ENCODE measurements around the gene CAPZB.

CAPZB gene

DNA sequence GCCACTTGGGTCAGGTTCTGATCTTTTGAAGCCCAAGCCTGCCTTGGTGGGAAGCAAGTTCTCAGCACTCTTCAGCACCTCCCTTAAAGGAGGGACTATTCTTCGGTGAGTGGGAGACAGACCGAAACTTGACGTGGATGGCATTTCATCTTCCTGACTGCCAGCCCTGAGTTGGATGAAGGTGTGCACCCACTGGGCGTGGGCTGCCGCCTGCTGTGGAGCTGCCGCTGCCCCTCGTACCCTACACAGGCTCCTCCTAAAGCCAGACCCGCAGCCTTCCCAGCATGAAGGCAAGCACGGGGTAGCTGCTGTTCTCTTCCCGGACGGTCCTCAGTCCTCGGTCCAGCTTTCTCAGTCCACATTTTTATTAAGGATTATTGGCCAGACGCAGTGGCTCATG lies 89.1 kb downstream of the CAPZB start:
- peaks cover 32% of the 10 kb centered on the region; the same call in 1 of the 2 replicates for H3K36me3 ChIP-seq (ENCODE audit: insufficient read depth, low read length)
- peaks cover 14% of the 10 kb centered on the region for H3K4me1 ChIP-seq (ENCODE audit: insufficient read depth, low read length, poor library complexity, severe bottlenecking)
- H3F3A ChIP-seq (ENCODE audit: low read depth), result peaks cover 8% of the 10 kb centered on the region; the same call in 1 of the 2 replicates
- H2AFZ ChIP-seq (ENCODE audit: low read length), result no peak overlapping the region
- no peaks in the 10 kb centered on the region for H3K27me3 ChIP-seq (ENCODE audit: insufficient read depth, low read length, poor library complexity, severe bottlenecking)
- no peak overlapping the region for H3K4me3 ChIP-seq (ENCODE audit: low read length, poor library complexity, severe bottlenecking)
- no peaks in the 10 kb centered on the region for H3K9me3 ChIP-seq (ENCODE audit: insufficient read depth, low read depth, low read length)
- no peak for TF ChIP-seq CTCF (conservative IDR thresholded peaks at IDR 0.05; ENCODE audit: low read length)
- TF ChIP-seq EZH2phosphoT487 (IDR thresholded peaks at IDR 0.05; ENCODE audit: borderline replicate concordance), result no peak
- H3K9me2 ChIP-seq (replicated peaks; ENCODE audit: low read depth, low read length), result no peaks in the 10 kb centered on the region
- H4K20me1 ChIP-seq (ENCODE audit: insufficient read depth, low read length, poor library complexity, severe bottlenecking), result peaks cover 67% of the 10 kb centered on the region
- H3K79me2 ChIP-seq (ENCODE audit: insufficient read depth, low read length), result peaks cover 91% of the 10 kb centered on the region
- H3K4me2 ChIP-seq (ENCODE audit: low read depth, low read length, poor library complexity, severe bottlenecking), result no peak overlapping the region
- no peak overlapping the region for H3K9ac ChIP-seq (ENCODE audit: low read depth, low read length, poor library complexity, severe bottlenecking)

- H3K27me3 ChIP-seq (ENCODE audit: insufficient read depth, low read length, poor library complexity, severe bottlenecking), result no peaks in the 10 kb centered on the region
- peaks cover 12% of the 10 kb centered on the region; the same call in 1 of the 2 replicates for H3F3A ChIP-seq (ENCODE audit: low read depth)
- peaks cover 63% of the 10 kb centered on the region for H4K20me1 ChIP-seq (ENCODE audit: insufficient read depth, low read length, poor library complexity, severe bottlenecking)
Observed at GRCh38 chr1:19395678-19396192, 89.6 kb downstream of the CAPZB start.

DNA sequence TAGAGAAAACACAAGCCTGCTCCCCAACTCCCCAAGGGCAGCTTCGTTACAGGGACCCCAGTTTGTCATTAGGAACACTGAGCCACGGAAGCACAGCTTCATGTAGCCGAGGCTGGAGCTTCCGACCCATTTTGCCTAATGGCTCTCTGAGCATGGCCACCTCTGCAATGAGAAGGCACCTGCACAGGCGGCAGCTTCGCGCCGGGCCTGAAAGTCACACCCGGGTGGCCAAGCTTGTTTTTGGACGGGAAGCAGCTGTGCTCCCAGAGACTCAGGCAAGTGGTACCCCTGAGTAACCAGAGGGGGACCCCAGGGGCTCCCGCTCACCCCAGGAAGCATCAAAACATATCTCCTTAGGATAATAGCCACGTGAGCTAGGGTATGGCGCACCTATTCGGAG lies 92.3 kb downstream of the CAPZB start:
- TF ChIP-seq CTCF (conservative IDR thresholded peaks at IDR 0.05; ENCODE audit: low read length), result no peak
- no peak for TF ChIP-seq EZH2phosphoT487 (IDR thresholded peaks at IDR 0.05; ENCODE audit: borderline replicate concordance)
- no peaks in the 10 kb centered on the region for H3K27me3 ChIP-seq (ENCODE audit: insufficient read depth, low read length, poor library complexity, severe bottlenecking)
- no peaks in the 10 kb centered on the region for H3K9me2 ChIP-seq (replicated peaks; ENCODE audit: low read depth, low read length)
- H3K4me1 ChIP-seq (ENCODE audit: insufficient read depth, low read length, poor library complexity, severe bottlenecking), result peaks cover 36% of the 10 kb centered on the region
- peaks cover 60% of the 10 kb centered on the region for H4K20me1 ChIP-seq (ENCODE audit: insufficient read depth, low read length, poor library complexity, severe bottlenecking)
- no peak overlapping the region for H3K4me2 ChIP-seq (ENCODE audit: low read depth, low read length, poor library complexity, severe bottlenecking)
- peaks cover 85% of the 10 kb centered on the region for H3K79me2 ChIP-seq (ENCODE audit: insufficient read depth, low read length)
- H3K4me3 ChIP-seq (ENCODE audit: low read length, poor library complexity, severe bottlenecking), result no peak overlapping the region
- H3K9ac ChIP-seq (ENCODE audit: low read depth, low read length, poor library complexity, severe bottlenecking), result no peak overlapping the region
- peaks cover 16% of the 10 kb centered on the region; the same call in 1 of the 2 replicates for H3F3A ChIP-seq (ENCODE audit: low read depth)
- H3K36me3 ChIP-seq (ENCODE audit: insufficient read depth, low read length), result peaks cover 17% of the 10 kb centered on the region; the same call in 1 of the 2 replicates
- no peaks in the 10 kb centered on the region for H3K9me3 ChIP-seq (ENCODE audit: insufficient read depth, low read depth, low read length)
- H2AFZ ChIP-seq (ENCODE audit: low read length), result no peak overlapping the region

More at GRCh38 chr1:19395678-19396192, 89.6 kb downstream of the CAPZB start:
- Histone ChIP-seq H3K9me3 (ENCODE audit: insufficient read depth, low read depth, low read length) (no peaks in the 10 kb centered on the region), H2AFZ (ENCODE audit: low read length) (no peak overlapping the region), H3K79me2 (ENCODE audit: insufficient read depth, low read length) (peaks cover 86% of the 10 kb centered on the region), H3K4me2 (ENCODE audit: low read depth, low read length, poor library complexity, severe bottlenecking) (no peak overlapping the region), H3K9me2 (replicated peaks; ENCODE audit: low read depth, low read length) (no peaks in the 10 kb centered on the region), H3K4me1 (ENCODE audit: insufficient read depth, low read length, poor library complexity, severe bottlenecking) (peaks cover 15% of the 10 kb centered on the region), H3K36me3 (ENCODE audit: insufficient read depth, low read length) (peaks cover 32% of the 10 kb centered on the region; the same call in 1 of the 2 replicates), H3K9ac (ENCODE audit: low read depth, low read length, poor library complexity, severe bottlenecking) (no peak overlapping the region), H3K4me3 (ENCODE audit: low read length, poor library complexity, severe bottlenecking) (no peak overlapping the region)
- no peak for TF ChIP-seq CTCF (conservative IDR thresholded peaks at IDR 0.05; ENCODE audit: low read length)
- TF ChIP-seq EZH2phosphoT487 (IDR thresholded peaks at IDR 0.05; ENCODE audit: borderline replicate concordance), result no peak

Measured in Loucy (cell line).